ENCODE results near the gene DIPK1A. TPM values are rescaled to one million over a fixed set of nuclear protein-coding genes. Genes with fewer than 3 reads are reported as not detected.

Gene DIPK1A
- total RNA-seq, 1 experiment from 2014 or later: 3.8 TPM

- TF ChIP-seq CTCF (conservative IDR thresholded peaks at IDR 0.05): no peak
- no peaks in the 10 kb centered on the region for H3K27me3 Mint-ChIP-seq (ENCODE audit: low read depth)
- H3K27ac ChIP-seq (ENCODE audit: insufficient read length, low read depth, low read length): no peak overlapping the region
- H3K23me2 ChIP-seq (ENCODE audit: insufficient read length, low read depth, low read length, poor library complexity, severe bottlenecking): no peaks in the 10 kb centered on the region
- no peak overlapping the region for H2BK20ac ChIP-seq (ENCODE audit: low read depth, low read length, poor library complexity, severe bottlenecking)
- no peak overlapping the region for H2BK12ac ChIP-seq (ENCODE audit: insufficient read length, low read depth, low read length)
- H3K36me3 Mint-ChIP-seq (ENCODE audit: insufficient read depth in 1 of 3, low read depth in 3 of 3): no peaks in the 10 kb centered on the region; a peak in 2 of 7 replicates
- no peaks in the 10 kb centered on the region for H3K9me3 ChIP-seq (ENCODE audit: control insufficient read depth, low read depth, low read length)
- H3K56ac ChIP-seq (ENCODE audit: insufficient read length, low read depth, low read length): no peak overlapping the region
- no peak overlapping the region for H4K5ac ChIP-seq (ENCODE audit: insufficient read length, low read depth, low read length)
- no peak overlapping the region for H3K27ac Mint-ChIP-seq
- H3K4me3 Mint-ChIP-seq: no peak overlapping the region
- no peak overlapping the region for H3K23ac ChIP-seq (ENCODE audit: insufficient read length, low read depth, low read length)
- H3K79me1 ChIP-seq (ENCODE audit: insufficient read depth, low read depth, low read length, poor library complexity, severe bottlenecking): no peaks in the 10 kb centered on the region
- DNase-seq: no peak
- no CpG with 5 or more reads among the region's 2 CpGs for WGBS (ENCODE audit: extremely low coverage, insufficient read length, low lambda C conversion rate)
- H3K9me3 Mint-ChIP-seq: no peaks in the 10 kb centered on the region; a peak in 1 of 5 replicates
- H3K4ac ChIP-seq (ENCODE audit: low read depth, low read length): no peak overlapping the region
- H3K4me1 Mint-ChIP-seq: no peaks in the 10 kb centered on the region
- H2BK120ac ChIP-seq (ENCODE audit: low read depth, low read length, poor library complexity, severe bottlenecking): no peak overlapping the region
- H3K27me3 ChIP-seq (ENCODE audit: insufficient read depth, low read length): no peaks in the 10 kb centered on the region
- H2AFZ ChIP-seq (ENCODE audit: low read length): no peak overlapping the region
- H3K9ac ChIP-seq (ENCODE audit: extremely low read depth, insufficient read length, low read length): no peak overlapping the region
- H4K20me1 ChIP-seq (ENCODE audit: control insufficient read depth, insufficient read depth, insufficient read length): no peaks in the 10 kb centered on the region
- H3K4me1 ChIP-seq (ENCODE audit: insufficient read depth, low read length): no peaks in the 10 kb centered on the region
- H3K14ac ChIP-seq (ENCODE audit: insufficient read depth, low read length): no peak overlapping the region
- H3K4me2 ChIP-seq (ENCODE audit: insufficient read depth, insufficient read length, low read length): no peak overlapping the region
- no peak overlapping the region for H2BK15ac ChIP-seq (ENCODE audit: low read depth, low read length)
- no peak overlapping the region for H3T11ph ChIP-seq (ENCODE audit: low read length)
- H4K91ac ChIP-seq (ENCODE audit: insufficient read length, low read depth, low read length): no peak overlapping the region
- no peak overlapping the region for H3K18ac ChIP-seq (ENCODE audit: insufficient read length, low read depth, low read length)
- H4K8ac ChIP-seq (replicated peaks; ENCODE audit: insufficient read length, low read depth, low read length): no peak overlapping the region
- no peak overlapping the region for H2BK5ac ChIP-seq (ENCODE audit: insufficient read length, low read length)
- H2AK5ac ChIP-seq (ENCODE audit: insufficient read length, low read length): no peak overlapping the region
- H3K79me2 ChIP-seq (ENCODE audit: insufficient read depth, low read length): no peaks in the 10 kb centered on the region
Measured at GRCh38 chr1:92853299-92853698, 108.0 kb downstream of the DIPK1A start.

Data from H9 (cell line).